ENCODE results near the gene CD36. TPM values are rescaled to one million over a fixed set of nuclear protein-coding genes. Genes with fewer than 3 reads are reported as not detected.

The CD36 gene
- total RNA-seq, 1 experiment from 2014 or later, result not detected

DNA sequence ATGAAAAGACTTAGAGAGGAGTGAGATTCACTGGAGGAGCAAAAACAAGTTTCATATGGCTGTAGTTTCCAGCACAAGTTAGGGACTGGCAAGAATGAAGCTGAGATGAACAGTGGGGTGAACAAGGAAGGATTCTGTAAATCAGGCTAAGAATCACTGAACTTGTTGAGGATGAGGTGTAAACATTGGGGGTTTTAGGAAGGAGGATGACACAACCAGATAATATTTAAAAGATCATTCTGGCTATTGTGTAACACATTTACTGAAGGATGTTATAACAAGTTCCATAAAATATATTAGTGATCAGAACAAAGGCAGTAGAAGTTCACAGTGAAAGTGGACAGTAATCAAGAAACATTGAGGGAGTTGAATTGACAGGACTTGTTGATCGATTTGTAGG lies 68.9 kb downstream of the CD36 start:
- Histone ChIP-seq H3K27me3 (ENCODE audit: low read length) (no peaks in the 10 kb centered on the region), H3K9me2 (replicated peaks; ENCODE audit: low read length) (no peaks in the 10 kb centered on the region), H4K20me1 (ENCODE audit: low read length) (no peaks in the 10 kb centered on the region), H3K4me3 (ENCODE audit: low read length) (no peak overlapping the region), H3K4me1 (ENCODE audit: insufficient read depth, low read length) (peaks cover 6% of the 10 kb centered on the region; the same call in 1 of the 2 replicates), H3K27ac (ENCODE audit: low read length) (no peak overlapping the region), H2AFZ (ENCODE audit: low read length) (no peak overlapping the region), H3F3A (ENCODE audit: low read length, unreplicated experiment) (no peaks in the 10 kb centered on the region), H3K4me2 (ENCODE audit: low read length) (no peak overlapping the region), H3K9me3 (ENCODE audit: low read length) (no peaks in the 10 kb centered on the region), H3K9ac (ENCODE audit: low read length) (no peak overlapping the region), H3K36me3 (ENCODE audit: low read depth, low read length) (no peaks in the 10 kb centered on the region), H3K79me2 (ENCODE audit: low read length) (no peaks in the 10 kb centered on the region)
- ChIA-PET CTCF (no interaction called here), POLR2A (ENCODE audit: unreplicated experiment) (no interaction called here)
- no TSS peak for BruUV-seq (replicated peaks)
- TF ChIP-seq CTCF (conservative IDR thresholded peaks at IDR 0.05; ENCODE audit: low read depth, low read length) (no peak), EZH2 (IDR thresholded peaks at IDR 0.05; ENCODE audit: low read length, unreplicated experiment) (no peak), EZH2phosphoT487 (IDR thresholded peaks at IDR 0.05; ENCODE audit: borderline replicate concordance, low read length) (no peak)
- intact Hi-C loops (cut with micrococcal nuclease), result no loop called here
- ATAC-seq (no peak), DNase-seq (no peak)

GRCh38 chr7:80708123-80708522 lies 69.7 kb downstream of the CD36 start:
- no peak for ATAC-seq
- TF ChIP-seq CTCF (conservative IDR thresholded peaks at IDR 0.05; ENCODE audit: low read depth, low read length) (no peak), EZH2 (IDR thresholded peaks at IDR 0.05; ENCODE audit: low read length, unreplicated experiment) (no peak), EZH2phosphoT487 (IDR thresholded peaks at IDR 0.05; ENCODE audit: borderline replicate concordance, low read length) (no peak)
- no peak overlapping the region for H3K27ac ChIP-seq (ENCODE audit: low read length)

GRCh38 chr7:80711531-80711930 lies 73.1 kb downstream of the CD36 start:
- H3F3A ChIP-seq (ENCODE audit: low read length, unreplicated experiment), result no peaks in the 10 kb centered on the region
- no peaks in the 10 kb centered on the region for H4K20me1 ChIP-seq (ENCODE audit: low read length)
- H3K36me3 ChIP-seq (ENCODE audit: low read depth, low read length), result no peaks in the 10 kb centered on the region
- no peak for TF ChIP-seq EZH2phosphoT487 (IDR thresholded peaks at IDR 0.05; ENCODE audit: borderline replicate concordance, low read length)
- TF ChIP-seq EZH2 (IDR thresholded peaks at IDR 0.05; ENCODE audit: low read length, unreplicated experiment), result no peak
- no peak for TF ChIP-seq CTCF (conservative IDR thresholded peaks at IDR 0.05; ENCODE audit: low read depth, low read length)
- H3K4me1 ChIP-seq (ENCODE audit: insufficient read depth, low read length), result peaks cover 6% of the 10 kb centered on the region; the same call in 1 of the 2 replicates
- BruUV-seq (replicated peaks), result no TSS peak
- ATAC-seq (peak; percentile 24; the same call in 1 of the 2 replicates), DNase-seq (peak; percentile 49)
- no peaks in the 10 kb centered on the region for H3K79me2 ChIP-seq (ENCODE audit: low read length)
- ChIA-PET CTCF (no interaction called here), POLR2A (ENCODE audit: unreplicated experiment) (no interaction called here)
- no peaks in the 10 kb centered on the region for H3K9me3 ChIP-seq (ENCODE audit: low read length)
- H3K9ac ChIP-seq (ENCODE audit: low read length), result no peak overlapping the region
- H3K27ac ChIP-seq (ENCODE audit: low read length), result no peak overlapping the region
- H2AFZ ChIP-seq (ENCODE audit: low read length), result no peak overlapping the region
- no peak overlapping the region for H3K4me3 ChIP-seq (ENCODE audit: low read length)
- no peaks in the 10 kb centered on the region for H3K27me3 ChIP-seq (ENCODE audit: low read length)
- H3K4me2 ChIP-seq (ENCODE audit: low read length), result no peak overlapping the region
- H3K9me2 ChIP-seq (replicated peaks; ENCODE audit: low read length), result no peaks in the 10 kb centered on the region
- intact Hi-C loops (cut with micrococcal nuclease), result no loop called here

More at GRCh38 chr7:80708123-80708522, 69.7 kb downstream of the CD36 start:
- ChIA-PET POLR2A (ENCODE audit: unreplicated experiment) (no interaction called here), CTCF (no interaction called here)
- Histone ChIP-seq H3K9me2 (replicated peaks; ENCODE audit: low read length) (no peaks in the 10 kb centered on the region), H3K9me3 (ENCODE audit: low read length) (no peaks in the 10 kb centered on the region), H3K4me1 (ENCODE audit: insufficient read depth, low read length) (peaks cover 6% of the 10 kb centered on the region; the same call in 1 of the 2 replicates), H3F3A (ENCODE audit: low read length, unreplicated experiment) (no peaks in the 10 kb centered on the region), H3K4me2 (ENCODE audit: low read length) (no peak overlapping the region), H3K4me3 (ENCODE audit: low read length) (no peak overlapping the region), H2AFZ (ENCODE audit: low read length) (no peak overlapping the region), H3K79me2 (ENCODE audit: low read length) (no peaks in the 10 kb centered on the region), H4K20me1 (ENCODE audit: low read length) (no peaks in the 10 kb centered on the region), H3K27me3 (ENCODE audit: low read length) (no peaks in the 10 kb centered on the region), H3K9ac (ENCODE audit: low read length) (no peak overlapping the region), H3K36me3 (ENCODE audit: low read depth, low read length) (no peaks in the 10 kb centered on the region)
- BruUV-seq (replicated peaks), result no TSS peak
- no peak for DNase-seq
- intact Hi-C loops (cut with micrococcal nuclease), result no loop called here

Measured in PC-3 (cell line).